Measurements from ENCODE around the gene RNF166. TPM values are rescaled to one million over a fixed set of nuclear protein-coding genes. Genes with fewer than 3 reads are reported as not detected.

The RNF166 gene
- total RNA-seq, 1 experiment from 2014 or later = 26.5 TPM

GRCh38 chr16:88719933-88720296 lies 13.7 kb upstream of the RNF166 start:
- Mint-ChIP-seq H3K4me3 (no peak overlapping the region), H3K36me3 (ENCODE audit: insufficient read depth in 1 of 3, low read depth in 3 of 3) (peaks cover 12 to 43% (median 41%) of the 10 kb centered on the region in 3 experiments; a peak in 6 of 7 replicates)
- no peak overlapping the region for H3K56ac ChIP-seq (ENCODE audit: insufficient read length, low read depth, low read length)

More at GRCh38 chr16:88719933-88720296, 13.7 kb upstream of the RNF166 start:
- Histone ChIP-seq H3K79me1 (ENCODE audit: insufficient read depth, low read depth, low read length, poor library complexity, severe bottlenecking) (no peaks in the 10 kb centered on the region), H3K4ac (ENCODE audit: low read depth, low read length) (no peak overlapping the region), H3K4me1 (ENCODE audit: insufficient read depth, low read length) (no peaks in the 10 kb centered on the region), H3K18ac (ENCODE audit: insufficient read length, low read depth, low read length) (no peak overlapping the region), H2BK15ac (ENCODE audit: low read depth, low read length) (no peak overlapping the region), H3K27me3 (ENCODE audit: insufficient read depth, low read length) (no peaks in the 10 kb centered on the region), H3K9ac (ENCODE audit: extremely low read depth, insufficient read length, low read length) (no peak overlapping the region), H3K23ac (ENCODE audit: insufficient read length, low read depth, low read length) (no peak overlapping the region), H3T11ph (ENCODE audit: low read length) (no peak overlapping the region), H2AFZ (ENCODE audit: low read length) (no peak overlapping the region), H4K91ac (ENCODE audit: insufficient read length, low read depth, low read length) (no peak overlapping the region), H3K14ac (ENCODE audit: insufficient read depth, low read length) (no peak overlapping the region), H2AK5ac (ENCODE audit: insufficient read length, low read length) (no peak overlapping the region), H3K23me2 (ENCODE audit: insufficient read length, low read depth, low read length, poor library complexity, severe bottlenecking) (no peaks in the 10 kb centered on the region), H3K4me2 (ENCODE audit: insufficient read depth, insufficient read length, low read length) (no peak overlapping the region), H2BK120ac (ENCODE audit: low read depth, low read length, poor library complexity, severe bottlenecking) (no peak overlapping the region), H3K79me2 (ENCODE audit: insufficient read depth, low read length) (no peaks in the 10 kb centered on the region), H4K5ac (ENCODE audit: insufficient read length, low read depth, low read length) (no peak overlapping the region), H4K20me1 (ENCODE audit: control insufficient read depth, insufficient read depth, insufficient read length) (no peaks in the 10 kb centered on the region), H2BK5ac (ENCODE audit: insufficient read length, low read length) (no peak overlapping the region), H3K9me3 (ENCODE audit: control insufficient read depth, low read depth, low read length) (no peaks in the 10 kb centered on the region), H2BK20ac (ENCODE audit: low read depth, low read length, poor library complexity, severe bottlenecking) (no peak overlapping the region), H2BK12ac (ENCODE audit: insufficient read length, low read depth, low read length) (no peak overlapping the region), H4K8ac (replicated peaks; ENCODE audit: insufficient read length, low read depth, low read length) (no peak overlapping the region), H3K27ac (ENCODE audit: insufficient read length, low read depth, low read length) (no peak overlapping the region)
- Mint-ChIP-seq H3K9me3 (no peaks in the 10 kb centered on the region), H3K27ac (no peak overlapping the region), H3K4me1 (no peaks in the 10 kb centered on the region), H3K27me3 (ENCODE audit: low read depth) (no peaks in the 10 kb centered on the region)
- no CpG with 5 or more reads among the region's 19 CpGs for WGBS (ENCODE audit: extremely low coverage, insufficient read length, low lambda C conversion rate)
- TF ChIP-seq CTCF (conservative IDR thresholded peaks at IDR 0.05) = no peak
- no peak for DNase-seq

Measured in H9 (cell line).